BJ (cell line): ENCODE measurements around the gene SLC13A1. TPM values are rescaled to one million over a fixed set of nuclear protein-coding genes. Genes with fewer than 3 reads are reported as not detected.

ENCODE experiments used
- CTCF ChIA-PET: fragments of 350-600 bp; formaldehyde crosslinking; extraction: SDS; loops from one replicate; lab custom pipeline; 2021; ENCODE audit warnings: antibody characterized with exemption, inconsistent platforms; lab: Yijun Ruan, JAX
- POLR2A ChIA-PET: fragments of 300-600 bp; sonication (Branson Sonifier 250); formaldehyde crosslinking; extraction: SDS; loops from one replicate; lab custom pipeline; 2021; ENCODE audit warnings: antibody characterized with exemption; lab: Charles Lee
- DNase-seq: peaks from one replicate; pipeline ENCODE4 v3.0.0-alpha.2; 2011; ENCODE audit warnings: low read depth
- H3K27me3 ChIP-seq: 2 replicates; pipeline ENCODE4 v1.6.0; 2011; ENCODE audit warnings: low read length; ENCODE audit not compliant: control insufficient read depth, insufficient read depth
- H3K36me3 ChIP-seq: 2 replicates; pipeline ENCODE4 v1.5.1; 2011; ENCODE audit warnings: low read length; ENCODE audit not compliant: control insufficient read depth, insufficient read depth
- H3K4me3 ChIP-seq: 2 replicates; pipeline ENCODE4 v1.5.1; 2011; ENCODE audit warnings: low read depth, mild to moderate bottlenecking, control low read depth, low read length
- polyA plus RNA-seq: library from polyadenylated mRNA; depleted of rRNA; stranded (reverse); fragments of >200 nt; gene quantifications from 2 replicates; pipeline ENCODE4 v1.2.3, GENCODE V29; 2011
- TF ChIP-seq, protein P1 (sequence below): IDR thresholded peaks from 2 replicates; pipeline ENCODE4 v1.5.1; 2011; ENCODE audit warnings: low read depth, mild to moderate bottlenecking, control low read depth, inconsistent platforms, low read length, moderate library complexity; ENCODE audit not compliant: insufficient read depth

The SLC13A1 gene
- polyA plus RNA-seq, 1 experiment, result not detected

DNA sequence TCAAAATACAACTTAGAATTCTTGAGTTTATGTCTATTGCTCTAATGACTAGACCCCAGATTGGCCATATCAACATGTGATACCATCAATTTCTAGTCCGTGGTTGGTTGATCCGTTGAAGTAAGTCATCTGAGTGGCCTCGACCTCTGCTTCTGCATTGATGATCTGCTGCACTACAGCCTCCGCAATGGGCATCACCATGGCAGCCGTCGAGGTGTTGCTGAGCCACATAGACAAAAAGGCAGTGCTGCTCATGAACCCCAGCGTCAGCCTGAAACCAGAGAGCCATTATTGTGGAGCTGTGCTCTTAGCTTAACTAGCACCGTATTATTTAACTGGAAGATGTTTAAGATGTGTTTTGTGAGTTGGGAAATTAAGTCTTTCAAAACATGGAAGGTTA is 30.7 kb downstream of the SLC13A1 start:
- no peak for DNase-seq

DNA sequence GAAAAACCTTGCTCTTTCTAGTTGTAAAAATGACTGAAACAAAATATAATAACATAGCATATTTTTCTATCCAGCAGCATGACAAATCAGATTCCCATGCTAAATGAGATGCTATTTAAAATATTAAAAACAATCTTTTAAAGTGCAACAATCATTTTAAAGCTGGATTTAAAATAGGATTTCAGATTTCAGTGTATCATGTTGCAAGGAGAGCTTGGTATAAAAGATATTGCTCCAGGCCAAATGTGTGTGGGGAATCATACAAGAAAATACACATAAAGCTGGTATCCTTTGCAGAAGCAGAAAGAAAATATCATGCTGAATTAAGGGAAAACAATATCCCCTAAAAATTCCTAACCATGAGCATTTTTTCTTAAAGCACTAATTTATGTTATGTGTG is 42.2 kb downstream of the SLC13A1 start:
- no peak for DNase-seq
- no peaks in the 10 kb centered on the region for H3K36me3 ChIP-seq
- TF ChIP-seq, protein P1, sequence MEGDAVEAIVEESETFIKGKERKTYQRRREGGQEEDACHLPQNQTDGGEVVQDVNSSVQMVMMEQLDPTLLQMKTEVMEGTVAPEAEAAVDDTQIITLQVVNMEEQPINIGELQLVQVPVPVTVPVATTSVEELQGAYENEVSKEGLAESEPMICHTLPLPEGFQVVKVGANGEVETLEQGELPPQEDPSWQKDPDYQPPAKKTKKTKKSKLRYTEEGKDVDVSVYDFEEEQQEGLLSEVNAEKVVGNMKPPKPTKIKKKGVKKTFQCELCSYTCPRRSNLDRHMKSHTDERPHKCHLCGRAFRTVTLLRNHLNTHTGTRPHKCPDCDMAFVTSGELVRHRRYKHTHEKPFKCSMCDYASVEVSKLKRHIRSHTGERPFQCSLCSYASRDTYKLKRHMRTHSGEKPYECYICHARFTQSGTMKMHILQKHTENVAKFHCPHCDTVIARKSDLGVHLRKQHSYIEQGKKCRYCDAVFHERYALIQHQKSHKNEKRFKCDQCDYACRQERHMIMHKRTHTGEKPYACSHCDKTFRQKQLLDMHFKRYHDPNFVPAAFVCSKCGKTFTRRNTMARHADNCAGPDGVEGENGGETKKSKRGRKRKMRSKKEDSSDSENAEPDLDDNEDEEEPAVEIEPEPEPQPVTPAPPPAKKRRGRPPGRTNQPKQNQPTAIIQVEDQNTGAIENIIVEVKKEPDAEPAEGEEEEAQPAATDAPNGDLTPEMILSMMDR, result no peak
- ChIA-PET POLR2A (no interaction called here), CTCF (no interaction called here)
- H3K4me3 ChIP-seq, result no peak overlapping the region
- H3K27me3 ChIP-seq, result no peaks in the 10 kb centered on the region

More for the DNA sequence above, 30.7 kb downstream of the SLC13A1 start:
- POLR2A ChIA-PET, result no interaction called here
- no peak overlapping the region for H3K4me3 ChIP-seq
- TF ChIP-seq, protein P1, result no peak
- CTCF ChIA-PET, result no interaction called here
- H3K27me3 ChIP-seq, result no peaks in the 10 kb centered on the region
- no peaks in the 10 kb centered on the region for H3K36me3 ChIP-seq

DNA sequence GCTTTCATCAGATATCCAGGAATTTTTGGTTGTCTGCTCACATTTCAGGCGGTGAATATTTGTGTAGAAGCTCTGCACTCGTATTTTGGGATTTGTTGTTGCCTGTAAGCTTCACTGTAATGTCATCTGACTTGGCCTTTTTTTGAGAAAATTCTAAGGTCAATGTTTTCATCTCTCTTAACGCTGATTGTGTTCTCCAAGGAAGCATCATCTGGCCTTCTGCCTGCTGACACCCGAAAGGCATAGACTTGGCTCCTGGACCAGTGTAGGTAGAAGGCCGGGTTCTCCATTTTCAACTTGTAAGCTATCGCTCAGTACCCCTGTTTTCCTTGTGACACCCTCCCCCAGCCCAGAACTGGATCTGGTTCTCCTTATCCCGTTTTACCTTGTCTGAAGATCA is 44.2 kb downstream of the SLC13A1 start:
- no peaks in the 10 kb centered on the region for H3K36me3 ChIP-seq
- ChIA-PET CTCF (interaction anchor here (0.6 kb wide), 1 partner anchor 125 kb away, joined by 4 read pairs; no protein-coding TSS in a partner anchor), POLR2A (no interaction called here)
- no peak overlapping the region for H3K4me3 ChIP-seq
- no peak for DNase-seq
- no peaks in the 10 kb centered on the region for H3K27me3 ChIP-seq
- TF ChIP-seq, protein P1, result no peak

DNA sequence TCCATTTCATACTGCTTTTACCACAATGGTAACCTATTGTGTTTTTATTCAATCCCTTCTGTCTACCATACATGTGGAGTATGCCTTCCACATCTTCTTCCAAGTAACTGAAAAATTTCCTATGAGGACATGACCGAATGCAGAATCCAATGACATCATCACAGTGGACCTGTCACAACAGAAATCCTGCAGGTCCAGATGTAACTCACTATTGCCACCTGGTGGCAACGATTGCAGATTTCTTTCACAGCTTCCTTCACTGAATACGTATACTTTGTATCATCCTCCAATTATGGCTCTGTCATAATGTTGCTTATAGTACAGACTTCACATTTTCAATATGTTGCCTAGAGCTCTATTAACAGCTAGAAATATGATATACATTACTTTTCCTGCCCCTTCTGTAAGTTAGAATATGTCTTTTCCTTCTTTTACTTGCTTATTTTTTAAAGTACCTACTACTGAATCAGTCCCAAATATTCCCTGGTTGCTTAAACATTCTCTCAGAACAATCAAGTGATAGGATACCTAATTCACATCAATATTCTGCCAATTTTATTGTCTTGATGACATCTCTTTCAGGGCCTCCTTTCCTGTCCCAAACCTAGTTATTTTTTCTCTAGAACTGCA is 45.4 kb downstream of the SLC13A1 start:
- H3K4me3 ChIP-seq, result no peak overlapping the region
- peak; percentile 0 for DNase-seq
- no peaks in the 10 kb centered on the region for H3K27me3 ChIP-seq
- ChIA-PET CTCF (interaction anchor here (0.7 to 1.6 kb wide), 3 partner anchors 10 to 237 kb away, joined by 3 to 5 read pairs (median 4); no protein-coding TSS in a partner anchor), POLR2A (no interaction called here)
- TF ChIP-seq, protein P1, result peak; percentile 60
- no peaks in the 10 kb centered on the region for H3K36me3 ChIP-seq

DNA sequence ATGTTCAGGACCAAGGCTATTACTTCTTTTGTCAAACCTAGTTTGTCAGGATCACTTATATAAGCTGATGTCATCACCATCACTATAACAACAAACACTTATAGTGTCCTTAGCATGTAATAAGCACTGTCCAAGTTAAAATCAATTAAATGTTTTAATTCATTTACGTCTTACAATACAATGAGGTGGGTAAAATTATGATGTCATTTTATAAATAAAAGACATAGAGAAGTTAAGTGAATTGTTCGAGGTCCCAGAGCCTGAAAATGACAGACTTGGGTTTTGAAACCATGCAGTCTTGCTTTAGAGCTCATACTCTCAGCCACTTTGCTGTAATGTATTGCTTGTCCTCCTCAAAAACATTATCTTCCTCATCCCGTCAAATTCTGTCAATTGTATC is 48.3 kb downstream of the SLC13A1 start:
- Histone ChIP-seq H3K36me3 (no peaks in the 10 kb centered on the region), H3K27me3 (no peaks in the 10 kb centered on the region), H3K4me3 (no peak overlapping the region)
- CTCF ChIA-PET, result no interaction called here
- TF ChIP-seq, protein P1, result no peak
- DNase-seq, result no peak
- POLR2A ChIA-PET, result no interaction called here
